Stimulated activated CD8-positive, alpha-beta memory T cell treated with anti-CD3 and anti-CD28 coated beads, Interleukin-2, amount 100 ng/mL, for 48 hours (primary cell): ENCODE measurements around the gene ARHGAP15.
"Not testable (repeated sequence)": the region's sequence is repeated elsewhere in the genome, so short reads cannot be mapped to it uniquely, and the experiment has no call there.

Experiments used
- DNase-seq, 2 donors: peaks; one replicate each; pipeline ENCODE4 v3.0.0-alpha.2; 2020; ENCODE audit warnings: low read depth in 2 of 2

Gene ARHGAP15

DNA sequence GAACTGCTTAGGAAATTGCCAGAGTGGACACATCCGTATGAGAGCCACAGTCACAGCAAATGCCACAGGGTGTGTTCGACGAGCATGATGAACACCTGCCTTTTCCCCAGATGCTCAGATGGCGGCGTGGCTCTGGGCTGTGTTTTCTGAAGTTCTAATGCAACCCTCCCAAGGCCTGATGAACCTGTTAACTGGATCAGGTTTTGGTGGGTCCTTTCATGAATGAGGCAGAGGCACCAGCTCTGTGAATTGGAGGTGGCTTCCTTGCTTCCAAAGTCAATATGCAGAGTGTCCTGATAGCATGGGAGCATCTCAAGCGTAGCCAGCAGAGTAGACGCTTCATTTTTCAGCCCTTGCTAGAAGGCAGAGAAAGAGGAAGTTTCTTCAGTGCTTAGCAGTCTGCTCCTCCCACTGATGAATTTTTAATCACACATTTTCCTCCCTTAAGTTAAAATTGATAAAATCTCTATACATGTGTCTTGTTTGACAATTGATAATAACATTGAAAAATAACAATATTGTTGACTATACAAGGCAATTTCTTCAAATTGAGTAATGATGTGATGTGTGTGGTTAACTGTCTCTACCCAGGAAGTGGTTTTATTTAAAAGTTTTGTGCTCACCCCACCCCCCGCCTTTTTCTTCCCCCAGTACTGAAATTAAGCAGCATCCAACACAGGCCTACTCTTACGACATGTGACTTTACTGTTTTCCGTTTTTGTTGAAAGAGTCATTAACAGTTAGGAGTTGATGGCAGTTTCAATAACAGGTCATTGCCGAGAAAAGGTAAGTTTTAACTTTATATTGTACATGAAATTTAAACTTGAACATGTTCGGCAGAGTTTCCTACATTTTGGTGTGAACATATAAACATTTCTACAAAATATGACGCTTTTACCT lies at the start of gene ARHGAP15:
Gene ARHGAP15 (plus strand): TSS at position 739 of the 900 bp plus-strand sequence.
- peak; percentile 29 to 47 for DNase-seq

DNA sequence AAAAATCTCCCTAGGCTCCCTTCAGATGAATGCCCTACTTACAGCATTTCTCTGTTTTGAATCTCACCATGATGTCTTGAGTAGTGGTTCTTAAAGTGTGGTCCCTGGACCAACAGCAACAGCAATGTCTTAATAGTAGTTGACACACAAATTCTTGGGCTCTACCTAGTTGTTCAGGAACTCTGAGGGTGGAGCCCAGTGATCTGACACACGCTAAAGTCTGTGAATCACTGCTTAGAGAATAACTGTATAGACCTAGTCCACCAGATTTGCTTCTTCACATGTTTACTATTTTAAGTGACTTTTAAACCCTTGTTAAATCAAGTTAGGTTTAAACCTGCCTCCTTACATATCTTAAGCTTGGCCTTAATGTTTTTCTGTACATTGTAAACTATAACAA lies 47.6 kb upstream of the ARHGAP15 start:
- no peak for DNase-seq

GRCh38 chr2:143083636-143084035 lies 45.6 kb upstream of the ARHGAP15 start:
- DNase-seq, result no peak

- DNase-seq, result no peak
Measured at GRCh38 chr2:143084462-143084861, 44.8 kb upstream of the ARHGAP15 start.

DNA sequence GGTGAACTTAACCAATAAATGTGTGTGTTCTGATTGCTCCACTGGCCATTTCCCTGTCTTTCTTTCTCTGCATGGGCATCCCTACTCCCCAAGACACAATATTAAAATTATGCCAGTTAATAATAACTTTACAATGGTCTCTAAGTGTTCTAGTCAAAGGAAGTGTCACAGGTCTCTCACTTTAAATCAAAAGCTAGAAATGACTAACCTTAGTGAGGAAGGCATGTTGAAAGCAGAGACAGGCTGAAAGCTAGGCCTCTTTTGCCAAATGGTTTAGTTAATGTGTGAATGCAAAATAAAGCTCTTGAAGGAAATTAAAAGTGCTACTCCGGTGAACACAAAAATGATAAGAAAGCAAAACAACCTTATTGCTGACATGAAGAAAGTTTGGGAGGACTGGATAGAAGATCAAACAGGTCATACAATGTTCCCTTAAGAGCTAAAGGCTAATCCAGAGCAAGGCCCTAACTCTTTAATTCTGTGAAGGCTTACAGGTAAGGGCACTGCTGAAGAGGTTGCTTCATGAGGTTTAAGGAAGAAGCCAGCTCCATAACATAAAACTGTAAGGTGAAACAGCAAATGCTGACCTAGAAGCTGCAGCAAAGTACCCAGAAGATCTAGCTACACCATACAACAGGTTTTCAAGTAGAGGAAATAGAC lies 44.0 kb upstream of the ARHGAP15 start:
- DNase-seq, result no peak

DNA sequence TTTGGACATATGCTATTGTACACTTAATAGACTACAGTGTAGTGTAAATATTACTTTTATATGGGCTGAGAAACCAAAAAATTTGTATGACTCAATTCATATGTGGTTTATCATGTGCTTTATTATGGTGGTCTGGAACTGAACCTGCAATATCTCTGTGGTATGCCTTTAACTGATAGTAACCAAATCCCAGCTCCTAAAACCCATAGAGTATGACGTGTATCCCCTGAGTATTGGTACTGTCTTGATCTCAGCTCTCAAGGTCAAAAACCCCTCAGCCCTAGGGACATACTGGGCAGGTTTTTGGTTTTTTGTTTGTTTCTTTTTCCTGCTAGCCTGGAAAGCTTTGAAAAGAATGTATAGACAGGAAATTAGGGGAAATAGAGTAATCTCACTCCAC lies 42.2 kb upstream of the ARHGAP15 start:
- DNase-seq, result no peak

- no peak for DNase-seq
Measured at GRCh38 chr2:143088388-143088787, 40.8 kb upstream of the ARHGAP15 start.

DNA sequence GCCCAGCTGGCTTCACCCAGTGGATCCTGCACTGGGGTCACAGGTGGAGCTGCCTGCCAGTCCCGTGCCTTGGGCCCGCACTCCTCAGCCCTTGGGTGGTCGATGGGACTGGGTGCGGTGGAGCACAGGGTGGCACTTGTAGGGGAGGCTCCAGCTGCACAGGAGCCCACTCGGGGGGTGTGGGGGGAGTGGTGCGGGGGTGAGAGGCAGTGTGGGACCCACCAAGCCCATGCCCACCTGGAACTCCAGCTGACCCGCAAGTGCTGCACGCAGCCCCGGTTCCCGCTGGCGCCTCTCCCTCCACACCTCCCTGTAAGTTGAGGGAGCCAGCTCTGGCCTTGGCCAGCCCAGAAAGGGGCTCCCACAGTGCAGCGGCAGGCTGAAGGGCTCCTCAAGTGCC lies 39.7 kb upstream of the ARHGAP15 start:
- DNase-seq, result not testable (repeated sequence)

DNA sequence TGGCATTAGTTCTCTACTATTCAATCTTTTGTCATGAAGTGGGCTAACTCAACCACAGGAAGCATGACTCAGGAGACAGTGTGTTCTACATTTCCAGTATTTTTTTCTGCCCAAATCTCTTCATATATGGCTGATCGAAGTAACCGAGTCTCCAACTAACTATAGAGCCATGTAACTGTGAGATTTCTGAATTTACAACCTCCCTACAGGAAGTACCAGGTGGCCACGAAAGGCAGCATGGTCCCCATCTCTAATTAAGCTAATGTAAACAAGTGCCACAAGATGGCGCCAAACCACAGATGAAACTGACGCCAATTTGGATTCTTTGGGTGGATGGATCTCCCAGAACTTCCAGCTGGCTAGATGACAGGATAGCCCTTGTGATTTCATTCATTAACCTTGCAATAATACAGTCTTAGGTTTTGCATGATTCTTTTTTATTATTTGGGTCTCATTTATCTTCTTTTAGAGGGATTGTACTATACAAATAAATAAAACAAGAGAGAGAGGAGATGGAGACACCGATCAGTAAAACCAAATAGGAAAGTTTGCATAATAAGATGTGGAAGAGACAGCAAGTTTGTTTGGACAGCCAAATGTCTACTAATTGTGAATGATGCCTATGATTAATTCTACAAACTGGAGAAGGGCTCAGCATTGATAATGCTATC lies 18.3 kb upstream of the ARHGAP15 start:
- DNase-seq, result peak; percentile 23 to 43

- no peak for DNase-seq
Measured at GRCh38 chr2:143117225-143117624, 12.0 kb upstream of the ARHGAP15 start.

DNA sequence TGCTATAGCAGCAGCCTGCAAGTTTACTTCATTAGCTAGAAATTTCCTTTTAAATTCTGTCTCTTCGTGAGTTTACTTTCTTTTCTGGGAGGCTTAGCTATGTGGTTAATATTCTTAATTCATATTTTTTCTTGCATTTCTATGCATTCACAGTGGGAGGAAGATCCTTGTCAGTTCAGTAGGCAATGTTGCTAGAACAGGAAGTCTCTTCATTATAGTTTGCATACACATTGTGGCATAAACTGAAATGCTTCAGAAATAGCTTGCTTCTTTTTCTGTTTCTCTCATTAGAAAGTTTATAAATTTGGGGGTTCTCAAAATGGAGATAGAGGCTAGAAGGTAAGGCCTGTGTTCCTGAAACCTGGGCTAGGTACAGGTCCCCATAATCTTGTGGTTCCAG lies 8.1 kb upstream of the ARHGAP15 start:
- no peak for DNase-seq

DNA sequence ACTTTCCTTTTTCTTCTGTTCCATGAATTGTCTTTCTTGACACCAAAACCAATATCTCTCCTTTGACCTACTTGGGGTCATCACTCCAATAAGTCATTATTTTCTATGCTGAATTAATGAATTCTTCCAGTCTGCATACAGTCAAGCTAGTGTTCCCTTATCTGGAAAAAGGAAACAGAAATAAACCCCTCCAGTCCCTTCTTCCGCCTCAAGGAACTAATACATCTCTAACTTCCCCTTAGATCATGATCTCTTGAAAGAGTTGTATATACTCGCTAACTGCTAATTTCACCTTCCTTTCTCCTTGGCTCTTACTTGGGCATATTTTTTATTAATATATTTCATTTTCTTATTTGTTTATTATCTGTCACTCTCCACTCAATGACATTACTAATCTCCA lies 7.3 kb upstream of the ARHGAP15 start:
- DNase-seq, result no peak

DNA sequence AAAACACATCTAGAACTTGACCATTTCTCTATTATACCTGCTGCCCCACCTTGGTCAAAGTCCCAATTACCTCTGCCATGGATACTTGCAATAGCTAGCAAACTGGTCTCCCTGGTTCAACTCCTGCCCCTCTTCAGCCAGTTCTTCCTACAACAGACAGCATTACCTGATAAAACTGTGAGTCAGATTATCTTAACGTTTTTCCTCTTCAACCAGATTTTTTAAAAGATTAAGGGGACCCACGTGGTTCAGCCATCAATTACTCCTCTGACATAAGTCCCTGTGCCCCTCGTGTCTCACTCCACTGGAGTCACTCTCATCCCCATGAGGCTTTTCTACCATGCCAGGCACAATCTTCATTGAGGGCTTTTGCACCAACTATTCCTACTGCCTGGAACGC lies 5.3 kb upstream of the ARHGAP15 start:
- DNase-seq, result no peak

GRCh38 chr2:143124445-143124844 lies 4.8 kb upstream of the ARHGAP15 start:
- DNase-seq, result no peak

DNA sequence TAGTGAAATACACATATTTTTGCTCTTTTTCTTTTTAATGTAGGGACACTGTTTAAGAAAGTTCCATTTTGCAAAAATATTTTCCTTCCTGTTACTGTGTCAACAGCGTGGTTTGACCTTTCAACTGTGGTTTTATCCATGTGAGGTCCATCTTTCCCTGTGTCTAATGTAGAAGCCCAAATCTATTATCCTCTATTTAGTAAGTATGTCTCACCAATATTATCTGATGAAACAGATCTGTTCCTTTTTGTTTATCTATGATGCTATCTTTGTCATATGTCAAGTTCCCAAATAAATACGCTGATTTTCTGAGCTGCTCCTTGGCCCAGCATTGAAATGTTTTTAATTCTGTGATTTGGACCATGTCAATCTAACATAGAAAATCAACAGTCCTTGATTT lies 3.5 kb upstream of the ARHGAP15 start:
- no peak for DNase-seq

DNA sequence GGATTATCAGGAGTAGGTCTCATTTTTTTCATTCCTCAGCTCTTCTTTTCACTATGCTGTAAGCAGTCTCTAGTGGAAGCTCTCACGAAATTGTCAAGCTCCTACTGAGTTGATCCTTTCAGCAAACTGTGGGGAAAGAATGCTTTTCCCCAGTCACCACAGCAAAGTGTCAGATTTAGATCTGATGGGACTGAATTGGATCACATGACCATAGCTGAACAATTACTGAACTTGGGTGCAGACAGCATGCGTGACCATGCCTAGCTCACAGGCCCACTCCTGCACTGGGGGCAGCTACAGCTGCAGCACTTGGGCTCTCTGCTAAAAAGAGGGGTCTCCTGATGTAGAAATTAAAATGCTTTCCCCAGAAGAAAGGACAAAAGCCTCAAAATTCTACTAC lies 3.1 kb downstream of the ARHGAP15 start:
- peak in 1 of 2 donors; percentile 22 for DNase-seq

GRCh38 chr2:143133783-143134182 lies 4.6 kb downstream of the ARHGAP15 start:
- no peak for DNase-seq

DNA sequence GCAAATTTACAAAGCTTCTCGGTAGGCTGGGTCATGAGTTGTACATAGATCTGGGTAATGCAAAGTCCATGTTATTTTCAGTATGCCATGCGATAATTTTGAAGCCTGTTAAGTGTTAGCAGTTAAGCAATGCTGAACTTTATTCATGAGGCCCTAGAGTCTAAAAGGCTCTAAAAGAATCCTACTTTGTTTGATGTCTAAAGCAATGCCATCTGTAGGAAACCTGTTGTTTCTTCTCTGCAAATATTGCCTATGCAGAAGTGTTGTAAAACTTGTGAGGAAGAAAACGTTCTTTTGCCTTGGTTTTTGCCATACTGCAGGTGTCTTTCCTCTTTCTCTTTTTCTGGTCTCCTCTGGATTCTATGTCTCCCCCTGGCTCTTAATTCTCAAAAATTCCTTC lies 9.1 kb downstream of the ARHGAP15 start:
- DNase-seq, result no peak

- no peak for DNase-seq
Measured at GRCh38 chr2:143139835-143140393, 10.7 kb downstream of the ARHGAP15 start.

- DNase-seq, result no peak
Measured at GRCh38 chr2:143140864-143141661, 11.8 kb downstream of the ARHGAP15 start.

DNA sequence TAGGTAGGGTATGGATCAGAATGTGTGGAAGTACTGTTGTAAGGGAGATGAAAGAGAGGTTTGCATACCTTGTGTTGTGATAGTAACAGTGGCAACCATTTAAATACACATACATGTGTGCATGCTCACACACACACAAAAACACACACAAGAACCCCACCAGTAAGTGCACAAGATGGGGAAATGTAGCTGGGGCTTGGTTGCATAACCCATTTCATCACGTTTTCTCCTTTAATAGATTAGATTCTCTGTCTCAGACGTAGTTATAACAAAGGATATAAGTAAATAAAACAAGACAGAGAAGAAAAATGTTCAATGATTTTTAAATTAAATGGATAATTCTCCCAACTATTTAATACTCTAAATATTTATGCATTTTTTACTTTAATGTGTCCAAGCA lies 13.4 kb downstream of the ARHGAP15 start:
- no peak for DNase-seq
